GM12878 (cell line): ENCODE data around the gene SHROOM1.

Experiments
- CTCF ChIP-seq, 3 experiments: IDR thresholded peaks in 2 of 3; conservative IDR thresholded peaks in 1 of 3; 2 replicates each; pipeline ENCODE4 v1.5.1; 2011; ENCODE audit warnings: low read depth in 3 of 3, low read length in 3 of 3, mild to moderate bottlenecking in 3 of 3, control low read depth in 2 of 3, moderate library complexity in 2 of 3, inconsistent platforms in 1 of 3, mixed read lengths in 1 of 3; ENCODE audit not compliant: control insufficient read depth in 2 of 3, insufficient read depth in 1 of 3; ENCODE audit errors: extremely low read depth in 1 of 3
- MXI1 ChIP-seq: fragments of 150-350 bp; IDR thresholded peaks from 2 replicates; pipeline ENCODE4 v1.6.1; 2011; ENCODE audit warnings: low read depth, mild to moderate bottlenecking, inconsistent platforms, low read length, improper control_type of control experiment

GRCh38 chr5:132817011-132817410 is 13.4 kb downstream of the SHROOM1 start:
- TF ChIP-seq MXI1 (no peak), CTCF (IDR thresholded peaks at IDR 0.05 in 2 of 3, conservative IDR thresholded peaks at IDR 0.05 in 1 of 3; ENCODE audit: control insufficient read depth in 2 of 3, extremely low read depth in 1 of 3, insufficient read depth in 1 of 3, low read depth in 3 of 3, low read length in 3 of 3) (no peak)
